Measurements from ENCODE around the gene MARCKSL1. TPM values are rescaled to one million over a fixed set of nuclear protein-coding genes. Genes with fewer than 3 reads are reported as not detected.
A peak's percentile ranks its signal among the peaks of the same experiment; 100 is the strongest.

The MARCKSL1 gene
- total and polyA plus RNA-seq, 2 of the 13 experiments (the other 11 are each of a cell fraction or from before 2014, with no cell fraction given), result 81.9 to 155 TPM

DNA sequence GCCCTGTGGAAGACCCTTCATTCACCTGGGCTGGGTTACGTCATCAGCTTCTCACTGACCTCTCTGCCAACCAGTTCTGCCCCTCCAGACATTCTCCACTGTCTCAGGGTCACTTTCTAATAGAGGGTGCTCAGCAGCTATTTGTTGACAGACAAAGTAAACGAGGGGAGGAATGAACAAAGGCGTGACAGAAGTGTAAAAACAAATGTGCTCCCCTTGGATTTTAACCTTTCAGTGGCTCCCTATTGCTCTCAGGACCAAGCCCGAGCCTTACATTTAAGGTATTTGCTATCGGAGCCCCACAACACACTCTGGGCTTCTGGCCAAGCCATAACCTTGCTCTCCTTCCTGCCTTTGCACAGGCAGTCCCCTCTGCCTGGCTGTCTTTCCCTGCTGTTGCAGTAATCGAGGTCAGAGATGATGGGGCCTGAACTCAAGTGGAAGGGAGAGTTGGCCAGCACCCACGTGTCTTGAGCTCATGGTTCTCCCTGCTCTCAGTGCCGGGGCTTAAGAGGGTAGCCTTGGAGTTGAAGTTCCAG, 9.3 kb upstream of the MARCKSL1 start (continued):
- TF ChIP-seq, protein P1, sequence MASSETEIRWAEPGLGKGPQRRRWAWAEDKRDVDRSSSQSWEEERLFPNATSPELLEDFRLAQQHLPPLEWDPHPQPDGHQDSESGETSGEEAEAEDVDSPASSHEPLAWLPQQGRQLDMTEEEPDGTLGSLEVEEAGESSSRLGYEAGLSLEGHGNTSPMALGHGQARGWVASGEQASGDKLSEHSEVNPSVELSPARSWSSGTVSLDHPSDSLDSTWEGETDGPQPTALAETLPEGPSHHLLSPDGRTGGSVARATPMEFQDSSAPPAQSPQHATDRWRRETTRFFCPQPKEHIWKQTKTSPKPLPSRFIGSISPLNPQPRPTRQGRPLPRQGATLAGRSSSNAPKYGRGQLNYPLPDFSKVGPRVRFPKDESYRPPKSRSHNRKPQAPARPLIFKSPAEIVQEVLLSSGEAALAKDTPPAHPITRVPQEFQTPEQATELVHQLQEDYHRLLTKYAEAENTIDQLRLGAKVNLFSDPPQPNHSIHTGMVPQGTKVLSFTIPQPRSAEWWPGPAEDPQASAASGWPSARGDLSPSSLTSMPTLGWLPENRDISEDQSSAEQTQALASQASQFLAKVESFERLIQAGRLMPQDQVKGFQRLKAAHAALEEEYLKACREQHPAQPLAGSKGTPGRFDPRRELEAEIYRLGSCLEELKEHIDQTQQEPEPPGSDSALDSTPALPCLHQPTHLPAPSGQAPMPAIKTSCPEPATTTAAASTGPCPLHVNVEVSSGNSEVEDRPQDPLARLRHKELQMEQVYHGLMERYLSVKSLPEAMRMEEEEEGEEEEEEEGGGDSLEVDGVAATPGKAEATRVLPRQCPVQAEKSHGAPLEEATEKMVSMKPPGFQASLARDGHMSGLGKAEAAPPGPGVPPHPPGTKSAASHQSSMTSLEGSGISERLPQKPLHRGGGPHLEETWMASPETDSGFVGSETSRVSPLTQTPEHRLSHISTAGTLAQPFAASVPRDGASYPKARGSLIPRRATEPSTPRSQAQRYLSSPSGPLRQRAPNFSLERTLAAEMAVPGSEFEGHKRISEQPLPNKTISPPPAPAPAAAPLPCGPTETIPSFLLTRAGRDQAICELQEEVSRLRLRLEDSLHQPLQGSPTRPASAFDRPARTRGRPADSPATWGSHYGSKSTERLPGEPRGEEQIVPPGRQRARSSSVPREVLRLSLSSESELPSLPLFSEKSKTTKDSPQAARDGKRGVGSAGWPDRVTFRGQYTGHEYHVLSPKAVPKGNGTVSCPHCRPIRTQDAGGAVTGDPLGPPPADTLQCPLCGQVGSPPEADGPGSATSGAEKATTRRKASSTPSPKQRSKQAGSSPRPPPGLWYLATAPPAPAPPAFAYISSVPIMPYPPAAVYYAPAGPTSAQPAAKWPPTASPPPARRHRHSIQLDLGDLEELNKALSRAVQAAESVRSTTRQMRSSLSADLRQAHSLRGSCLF (CRISPR knock-in tag; IDR thresholded peaks at IDR 0.05; ENCODE audit: borderline replicate concordance), result no peak
- TF ChIP-seq PTBP1 (IDR thresholded peaks at IDR 0.05; ENCODE audit: low read depth, low read length, poor library complexity, severe bottlenecking), result no peak
- TF ChIP-seq CCDC6 (CRISPR knock-in tag; IDR thresholded peaks at IDR 0.05), result no peak
- TF ChIP-seq, protein P2, sequence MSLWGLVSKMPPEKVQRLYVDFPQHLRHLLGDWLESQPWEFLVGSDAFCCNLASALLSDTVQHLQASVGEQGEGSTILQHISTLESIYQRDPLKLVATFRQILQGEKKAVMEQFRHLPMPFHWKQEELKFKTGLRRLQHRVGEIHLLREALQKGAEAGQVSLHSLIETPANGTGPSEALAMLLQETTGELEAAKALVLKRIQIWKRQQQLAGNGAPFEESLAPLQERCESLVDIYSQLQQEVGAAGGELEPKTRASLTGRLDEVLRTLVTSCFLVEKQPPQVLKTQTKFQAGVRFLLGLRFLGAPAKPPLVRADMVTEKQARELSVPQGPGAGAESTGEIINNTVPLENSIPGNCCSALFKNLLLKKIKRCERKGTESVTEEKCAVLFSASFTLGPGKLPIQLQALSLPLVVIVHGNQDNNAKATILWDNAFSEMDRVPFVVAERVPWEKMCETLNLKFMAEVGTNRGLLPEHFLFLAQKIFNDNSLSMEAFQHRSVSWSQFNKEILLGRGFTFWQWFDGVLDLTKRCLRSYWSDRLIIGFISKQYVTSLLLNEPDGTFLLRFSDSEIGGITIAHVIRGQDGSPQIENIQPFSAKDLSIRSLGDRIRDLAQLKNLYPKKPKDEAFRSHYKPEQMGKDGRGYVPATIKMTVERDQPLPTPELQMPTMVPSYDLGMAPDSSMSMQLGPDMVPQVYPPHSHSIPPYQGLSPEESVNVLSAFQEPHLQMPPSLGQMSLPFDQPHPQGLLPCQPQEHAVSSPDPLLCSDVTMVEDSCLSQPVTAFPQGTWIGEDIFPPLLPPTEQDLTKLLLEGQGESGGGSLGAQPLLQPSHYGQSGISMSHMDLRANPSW (CRISPR knock-in tag; IDR thresholded peaks at IDR 0.05; ENCODE audit: borderline replicate concordance), result peak; percentile 46; the same call in 1 of the 2 replicates
- no peak for TF ChIP-seq ZNF10 (CRISPR knock-in tag; IDR thresholded peaks at IDR 0.05; ENCODE audit: borderline replicate concordance, low read depth)
- TF ChIP-seq HDAC1 (CRISPR knock-in tag; IDR thresholded peaks at IDR 0.05), result no peak
- TF ChIP-seq HNF4G (IDR thresholded peaks at IDR 0.05; ENCODE audit: borderline replicate concordance, low read depth, low read length), result no peak
- no peak for TF ChIP-seq HNF4G (CRISPR knock-in tag; IDR thresholded peaks at IDR 0.05; ENCODE audit: borderline replicate concordance, low read depth)
- TF ChIP-seq STAT5B (CRISPR knock-in tag; IDR thresholded peaks at IDR 0.05), result no peak
- TF ChIP-seq MAF1 (CRISPR knock-in tag; IDR thresholded peaks at IDR 0.05; ENCODE audit: borderline replicate concordance), result no peak
- no peak for TF ChIP-seq ZNF569 (CRISPR knock-in tag; IDR thresholded peaks at IDR 0.05; ENCODE audit: borderline replicate concordance)
- peak; percentile 75 for TF ChIP-seq RARA (CRISPR knock-in tag; IDR thresholded peaks at IDR 0.05)
- TF ChIP-seq GABPB1 (CRISPR knock-in tag; IDR thresholded peaks at IDR 0.05), result no peak
- TF ChIP-seq GATA4 (IDR thresholded peaks at IDR 0.05; ENCODE audit: borderline replicate concordance, low read depth), result no peak
- TF ChIP-seq, protein P3, sequence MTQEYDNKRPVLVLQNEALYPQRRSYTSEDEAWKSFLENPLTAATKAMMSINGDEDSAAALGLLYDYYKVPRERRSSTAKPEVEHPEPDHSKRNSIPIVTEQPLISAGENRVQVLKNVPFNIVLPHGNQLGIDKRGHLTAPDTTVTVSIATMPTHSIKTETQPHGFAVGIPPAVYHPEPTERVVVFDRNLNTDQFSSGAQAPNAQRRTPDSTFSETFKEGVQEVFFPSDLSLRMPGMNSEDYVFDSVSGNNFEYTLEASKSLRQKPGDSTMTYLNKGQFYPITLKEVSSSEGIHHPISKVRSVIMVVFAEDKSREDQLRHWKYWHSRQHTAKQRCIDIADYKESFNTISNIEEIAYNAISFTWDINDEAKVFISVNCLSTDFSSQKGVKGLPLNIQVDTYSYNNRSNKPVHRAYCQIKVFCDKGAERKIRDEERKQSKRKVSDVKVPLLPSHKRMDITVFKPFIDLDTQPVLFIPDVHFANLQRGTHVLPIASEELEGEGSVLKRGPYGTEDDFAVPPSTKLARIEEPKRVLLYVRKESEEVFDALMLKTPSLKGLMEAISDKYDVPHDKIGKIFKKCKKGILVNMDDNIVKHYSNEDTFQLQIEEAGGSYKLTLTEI (CRISPR knock-in tag; conservative IDR thresholded peaks at IDR 0.05), result no peak
- no peak for TF ChIP-seq ZNF850 (CRISPR knock-in tag; conservative IDR thresholded peaks at IDR 0.05)
- TF ChIP-seq TBX2 (CRISPR knock-in tag; IDR thresholded peaks at IDR 0.05; ENCODE audit: borderline replicate concordance), result no peak; the same call in 1 of the 2 replicates
- TF ChIP-seq THAP11 (CRISPR knock-in tag; IDR thresholded peaks at IDR 0.05), result no peak; the same call in 1 of the 2 replicates
- no peak for TF ChIP-seq ZNF891 (CRISPR knock-in tag; IDR thresholded peaks at IDR 0.05)
- no peak for TF ChIP-seq SNRNP70 (IDR thresholded peaks at IDR 0.05; ENCODE audit: low read depth, low read length)
- TF ChIP-seq, protein P4, sequence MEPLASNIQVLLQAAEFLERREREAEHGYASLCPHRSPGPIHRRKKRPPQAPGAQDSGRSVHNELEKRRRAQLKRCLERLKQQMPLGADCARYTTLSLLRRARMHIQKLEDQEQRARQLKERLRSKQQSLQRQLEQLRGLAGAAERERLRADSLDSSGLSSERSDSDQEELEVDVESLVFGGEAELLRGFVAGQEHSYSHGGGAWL (CRISPR knock-in tag; IDR thresholded peaks at IDR 0.05), result no peak

Measured in HepG2 (cell line).